Keratinocyte (primary cell): ENCODE measurements around the gene VAMP2. TPM values are rescaled to one million over a fixed set of nuclear protein-coding genes. Genes with fewer than 3 reads are reported as not detected.

ENCODE experiments used
- DNase-seq: peaks from one replicate; pipeline ENCODE4 v3.0.0-alpha.2; 2011; ENCODE audit warnings: low read depth, missing footprints, low spot score
- FAIRE-seq: peaks from 2 replicates; lab custom pipeline; 2011; peaks lifted over from hg19 to GRCh38; lab: Jason Lieb, UNC
- H2AFZ ChIP-seq: 2 replicates; pipeline ENCODE4 v1.6.0; 2012; ENCODE audit warnings: low read length, control low read depth, inconsistent platforms; ENCODE audit not compliant: control insufficient read depth
- H3K27ac ChIP-seq: 2 replicates; pipeline ENCODE4 v1.5.1; 2011; ENCODE audit warnings: low read length; ENCODE audit not compliant: control insufficient read depth, insufficient read depth
- H3K27me3 ChIP-seq: 3 replicates; pipeline ENCODE4 v1.6.0; 2011; ENCODE audit warnings: low read length; ENCODE audit not compliant: control insufficient read depth, insufficient read depth; ENCODE audit errors: extremely low read depth
- H3K36me3 ChIP-seq, 2 experiments: 2 replicates in 1 of 2; 3 replicates in 1 of 2; pipeline ENCODE4 v1.5.1; 2011; ENCODE audit warnings: low read length in 2 of 2, mild to moderate bottlenecking in 1 of 2; ENCODE audit not compliant: control insufficient read depth in 2 of 2, insufficient read depth in 2 of 2; ENCODE audit errors: extremely low read depth in 1 of 2
- H3K4me1 ChIP-seq: 3 replicates; pipeline ENCODE4 v1.5.1; 2011; ENCODE audit warnings: low read length; ENCODE audit not compliant: control insufficient read depth, insufficient read depth; ENCODE audit errors: extremely low read depth
- H3K4me2 ChIP-seq: 3 replicates; pipeline ENCODE4 v1.6.0; 2011; ENCODE audit warnings: low read depth, low read length; ENCODE audit not compliant: control insufficient read depth, insufficient read depth; ENCODE audit errors: extremely low read depth
- H3K4me3 ChIP-seq, 3 experiments: fragments of 200-600 bp in 1 of 3; sonication (generic) in 1 of 3; 2 replicates in 2 of 3; 3 replicates in 1 of 3; pipeline ENCODE4 v1.5.1; 2011 to 2016; ENCODE audit warnings: low read length in 3 of 3, mild to moderate bottlenecking in 3 of 3, control low read depth in 2 of 3, inconsistent platforms in 1 of 3, low read depth in 1 of 3, mixed read lengths in 1 of 3, mixed run types in 1 of 3, moderate library complexity in 1 of 3; ENCODE audit not compliant: control insufficient read depth in 2 of 3, insufficient read depth in 2 of 3; ENCODE audit errors: extremely low read depth in 1 of 3
- H3K79me2 ChIP-seq: 2 replicates; pipeline ENCODE4 v1.6.0; 2012; ENCODE audit warnings: low read length; ENCODE audit not compliant: control insufficient read depth, insufficient read depth
- H3K9ac ChIP-seq: 3 replicates; pipeline ENCODE4 v1.6.0; 2011; ENCODE audit warnings: low read length; ENCODE audit not compliant: control insufficient read depth, insufficient read depth; ENCODE audit errors: extremely low read depth
- H3K9me1 ChIP-seq: 3 replicates; pipeline ENCODE4 v1.6.0; 2011; ENCODE audit warnings: low read length; ENCODE audit not compliant: control insufficient read depth, insufficient read depth; ENCODE audit errors: extremely low read depth
- H3K9me3 ChIP-seq: 2 replicates; pipeline ENCODE4 v1.5.1; 2012; ENCODE audit warnings: low read depth, low read length; ENCODE audit not compliant: control insufficient read depth
- H4K20me1 ChIP-seq: 3 replicates; pipeline ENCODE4 v1.6.0; 2011; ENCODE audit warnings: low read length; ENCODE audit not compliant: control insufficient read depth, insufficient read depth; ENCODE audit errors: extremely low read depth
- EZH2 ChIP-seq: IDR thresholded peaks from one replicate; pipeline ENCODE4 v1.6.1; 2012; ENCODE audit warnings: inconsistent platforms, mild to moderate bottlenecking, low read length, moderate library complexity
- dilution Hi-C: fragments of 300-500 bp; cut with MboI; formaldehyde crosslinking; loops from one replicate; pipeline ENCODE4 v1.7.0; 2020; ENCODE audit warnings: low sequenced_read_pairs; ENCODE audit not compliant: extremely low pct_ligation_motif_present
- polyA plus RNA-seq, 5 experiments: library from polyadenylated mRNA; depleted of rRNA in 3 of 5; stranded (reverse) in 3 of 5; stranded (forward) in 1 of 5; unstranded in 1 of 5; fragments of >200 nt; gene quantifications; 1 replicate in 1 of 5; 2 replicates in 3 of 5; 3 replicates in 1 of 5; pipeline versions ENCODE4 v1.2.1 to v1.2.3, GENCODE V29; 2011 to 2012; ENCODE audit warnings: missing spikeins in 2 of 5, low read depth in 1 of 5, low replicate concordance in 1 of 5
- TF ChIP-seq, protein P1 (sequence below), 3 experiments: IDR thresholded peaks in 1 of 3; conservative IDR thresholded peaks in 1 of 3; optimal IDR thresholded peaks in 1 of 3; 2 replicates in 2 of 3; 3 replicates in 1 of 3; pipeline versions ENCODE3 to v1.5.1; 2011; ENCODE audit warnings: low read length in 3 of 3, mild to moderate bottlenecking in 3 of 3, moderate library complexity in 2 of 3, control low read depth in 1 of 3, inconsistent platforms in 1 of 3; ENCODE audit not compliant: insufficient read depth in 2 of 3; ENCODE audit errors: extremely low read depth in 1 of 3

Gene VAMP2
- polyA plus RNA-seq, 1 donor (not counting 4 experiments of a cell fraction or from before 2014, with no cell fraction given), result 9.8 TPM

DNA sequence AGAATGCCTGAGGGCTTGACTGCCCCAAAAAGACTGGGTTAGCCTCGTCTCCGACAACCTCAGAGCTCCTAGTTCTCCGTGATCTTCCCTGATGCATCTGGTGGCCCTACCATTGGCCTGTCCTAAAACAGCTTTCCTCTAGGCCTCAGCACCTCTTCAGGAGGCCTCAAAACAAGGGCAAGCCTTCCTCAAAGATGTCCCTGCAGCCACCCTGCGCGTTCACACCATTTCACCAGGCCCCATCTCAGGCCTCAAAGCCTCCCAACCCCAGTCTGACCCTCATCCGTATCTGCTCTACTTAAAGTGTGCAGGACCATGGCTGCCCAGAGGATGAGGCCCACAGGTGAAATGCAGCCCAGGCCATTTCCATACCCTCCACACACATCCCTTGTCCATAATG, 51.8 kb downstream of the VAMP2 start:
- no peaks in the 10 kb centered on the region for H3K36me3 ChIP-seq
- peaks cover 14% of the 10 kb centered on the region for H3K4me1 ChIP-seq
- H3K27me3 ChIP-seq, result no peaks in the 10 kb centered on the region
- H3K9me1 ChIP-seq, result peaks cover 2% of the 10 kb centered on the region
- H3K9ac ChIP-seq, result no peak overlapping the region
- H3K4me2 ChIP-seq, result no peak overlapping the region
- no peak overlapping the region for H2AFZ ChIP-seq
- no peaks in the 10 kb centered on the region for H4K20me1 ChIP-seq
- no peak for TF ChIP-seq EZH2
- TF ChIP-seq, protein P1, sequence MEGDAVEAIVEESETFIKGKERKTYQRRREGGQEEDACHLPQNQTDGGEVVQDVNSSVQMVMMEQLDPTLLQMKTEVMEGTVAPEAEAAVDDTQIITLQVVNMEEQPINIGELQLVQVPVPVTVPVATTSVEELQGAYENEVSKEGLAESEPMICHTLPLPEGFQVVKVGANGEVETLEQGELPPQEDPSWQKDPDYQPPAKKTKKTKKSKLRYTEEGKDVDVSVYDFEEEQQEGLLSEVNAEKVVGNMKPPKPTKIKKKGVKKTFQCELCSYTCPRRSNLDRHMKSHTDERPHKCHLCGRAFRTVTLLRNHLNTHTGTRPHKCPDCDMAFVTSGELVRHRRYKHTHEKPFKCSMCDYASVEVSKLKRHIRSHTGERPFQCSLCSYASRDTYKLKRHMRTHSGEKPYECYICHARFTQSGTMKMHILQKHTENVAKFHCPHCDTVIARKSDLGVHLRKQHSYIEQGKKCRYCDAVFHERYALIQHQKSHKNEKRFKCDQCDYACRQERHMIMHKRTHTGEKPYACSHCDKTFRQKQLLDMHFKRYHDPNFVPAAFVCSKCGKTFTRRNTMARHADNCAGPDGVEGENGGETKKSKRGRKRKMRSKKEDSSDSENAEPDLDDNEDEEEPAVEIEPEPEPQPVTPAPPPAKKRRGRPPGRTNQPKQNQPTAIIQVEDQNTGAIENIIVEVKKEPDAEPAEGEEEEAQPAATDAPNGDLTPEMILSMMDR (optimal IDR thresholded peaks at IDR 0.05 in 1 of 3, IDR thresholded peaks at IDR 0.05 in 1 of 3, conservative IDR thresholded peaks at IDR 0.05 in 1 of 3; ENCODE audit: extremely low read depth in 1 of 3, insufficient read depth in 2 of 3, low read length in 3 of 3), result no peak
- no peak overlapping the region for H3K27ac ChIP-seq
- no peak overlapping the region for H3K4me3 ChIP-seq
- no peak for FAIRE-seq
- H3K79me2 ChIP-seq, result no peaks in the 10 kb centered on the region
- dilution Hi-C loops, result no loop called here
- DNase-seq, result no peak
- H3K9me3 ChIP-seq, result no peaks in the 10 kb centered on the region

DNA sequence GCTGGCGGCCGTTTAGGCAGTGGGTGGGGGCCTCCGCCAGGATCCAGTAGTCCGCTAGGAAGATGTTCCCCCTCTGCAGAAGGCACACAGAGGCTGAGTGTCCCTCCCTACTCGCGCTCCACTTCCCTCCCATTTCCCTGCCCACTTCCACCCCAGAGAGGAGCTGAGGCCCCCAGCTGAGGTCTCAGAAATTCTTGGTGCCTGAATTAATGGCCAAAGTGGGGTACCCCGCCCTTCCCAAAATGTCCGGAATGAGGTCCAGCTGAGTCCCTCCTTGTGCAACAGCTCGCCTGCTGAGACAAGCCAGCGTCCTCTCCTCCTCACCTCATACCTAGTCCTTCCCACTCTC, 52.3 kb downstream of the VAMP2 start:
- Histone ChIP-seq H3K36me3 (no peaks in the 10 kb centered on the region), H3K4me2 (peak overlapping the region; percentile 91), H3K79me2 (no peaks in the 10 kb centered on the region), H3K27ac (no peak overlapping the region), H3K27me3 (no peaks in the 10 kb centered on the region), H3K9me3 (no peaks in the 10 kb centered on the region), H3K9me1 (peaks cover 3% of the 10 kb centered on the region), H4K20me1 (no peaks in the 10 kb centered on the region), H2AFZ (no peak overlapping the region), H3K4me1 (peaks cover 19% of the 10 kb centered on the region), H3K4me3 (peak overlapping the region in 1 of 3 experiments; percentile 67), H3K9ac (no peak overlapping the region)
- dilution Hi-C loops, result no loop called here
- DNase-seq, result no peak
- peak; percentile 60 for FAIRE-seq
- TF ChIP-seq, protein P1 (optimal IDR thresholded peaks at IDR 0.05 in 1 of 3, IDR thresholded peaks at IDR 0.05 in 1 of 3, conservative IDR thresholded peaks at IDR 0.05 in 1 of 3; ENCODE audit: extremely low read depth in 1 of 3, insufficient read depth in 2 of 3, low read length in 3 of 3), result peak in 1 of 3 experiments; percentile 2
- no peak for TF ChIP-seq EZH2
